NCI-H2081 treated with DMSO at 0.1 percent for 48 hours (cell line): ENCODE data around the gene MEGF11.
"Not testable (repeated sequence)": the region's sequence is repeated elsewhere in the genome, so short reads cannot be mapped to it uniquely, and the experiment has no call there.

Source experiments
- DNase-seq: peaks from one replicate; lab custom pipeline; 2025; lab: John Stamatoyannopoulos, UW

The MEGF11 gene

GRCh38 chr15:66003129-66003528 is 250.4 kb downstream of the MEGF11 start:
- DNase-seq: not testable (repeated sequence)

GRCh38 chr15:66001717-66002426 is 251.7 kb downstream of the MEGF11 start:
- DNase-seq: no peak

- no peak for DNase-seq
These were observed 252.5 kb downstream of the MEGF11 start for GRCh38 chr15:66001042-66001441.

DNA sequence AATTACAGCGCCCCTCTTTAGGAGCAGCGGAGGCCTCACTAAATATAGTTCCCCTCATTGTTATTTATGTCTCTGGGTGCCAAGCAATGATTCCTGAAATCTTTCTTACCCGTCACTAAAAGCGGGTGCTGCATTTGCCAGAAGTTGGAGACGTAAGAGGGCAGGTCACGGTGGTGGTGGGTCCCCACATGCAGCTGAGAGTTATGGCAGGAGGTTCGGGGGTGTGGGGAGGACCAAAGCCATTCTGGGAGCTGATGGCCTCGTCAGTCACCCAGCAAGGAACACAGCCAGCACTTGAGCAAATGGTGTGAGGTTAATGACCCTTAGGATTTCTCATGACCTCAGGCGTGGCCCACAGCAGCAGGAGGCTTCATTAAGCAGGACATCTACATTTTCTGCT is 255.1 kb downstream of the MEGF11 start:
- no peak for DNase-seq

DNA sequence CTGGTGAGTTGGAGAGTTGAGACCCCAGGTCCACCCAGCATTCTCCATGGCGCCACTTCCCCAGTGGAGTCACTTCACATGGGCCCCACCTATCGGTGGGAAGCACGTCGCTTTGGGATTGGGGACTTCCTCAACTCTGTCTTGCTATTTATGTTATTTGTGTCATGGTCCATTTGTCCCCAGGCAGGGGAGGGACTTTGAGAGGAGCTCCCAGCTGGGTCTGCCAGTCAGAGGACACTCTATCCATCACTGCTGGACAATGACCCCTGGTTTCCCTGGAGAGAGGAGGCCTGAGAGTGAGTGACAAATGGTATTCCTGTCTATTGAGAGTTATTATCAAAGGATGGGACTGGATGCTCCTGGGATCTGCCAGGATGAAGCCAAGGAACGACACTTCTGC is 256.6 kb downstream of the MEGF11 start:
- DNase-seq: no peak

GRCh38 chr15:65994832-65995231 is 258.7 kb downstream of the MEGF11 start:
- no peak for DNase-seq

GRCh38 chr15:65993762-65994161 is 259.8 kb downstream of the MEGF11 start:
- no peak for DNase-seq

GRCh38 chr15:65993236-65993635 is 260.3 kb downstream of the MEGF11 start:
- no peak for DNase-seq

DNA sequence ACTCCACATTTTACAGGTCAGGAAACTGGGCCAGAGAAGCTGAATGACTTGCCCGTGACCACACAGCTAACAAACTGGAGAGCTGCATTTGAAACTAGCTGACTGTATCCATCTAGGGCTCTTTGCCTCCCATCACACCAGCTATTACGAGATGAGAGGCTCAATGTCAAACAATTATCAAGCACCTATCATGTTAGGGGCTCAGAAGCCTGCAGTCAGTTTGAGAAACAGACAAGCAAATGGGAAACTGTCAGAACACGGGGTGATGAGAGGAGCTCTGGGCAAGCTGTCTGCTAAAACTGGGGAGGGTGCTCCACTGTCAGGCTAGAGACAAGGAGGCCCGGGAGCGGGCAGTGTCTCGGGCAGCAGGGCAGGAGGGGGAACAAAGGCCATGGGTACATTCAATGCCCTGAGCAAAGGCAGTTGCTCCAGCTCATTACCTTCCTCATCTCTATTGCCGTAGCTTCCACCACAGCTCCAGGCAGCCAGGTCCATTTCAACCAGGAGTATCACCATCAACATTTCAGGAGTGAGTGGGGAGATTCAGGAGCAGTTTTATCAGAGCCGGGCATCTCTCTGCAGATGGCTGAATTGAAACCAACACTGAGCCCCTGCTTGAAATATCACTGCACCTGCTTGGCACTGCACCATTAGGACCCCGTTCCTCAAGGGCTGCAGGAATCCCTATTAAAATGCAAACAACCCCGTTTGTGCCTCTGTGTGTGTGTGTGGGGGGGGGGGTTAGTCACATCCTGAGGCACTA is 261.6 kb downstream of the MEGF11 start:
- DNase-seq: no peak

DNA sequence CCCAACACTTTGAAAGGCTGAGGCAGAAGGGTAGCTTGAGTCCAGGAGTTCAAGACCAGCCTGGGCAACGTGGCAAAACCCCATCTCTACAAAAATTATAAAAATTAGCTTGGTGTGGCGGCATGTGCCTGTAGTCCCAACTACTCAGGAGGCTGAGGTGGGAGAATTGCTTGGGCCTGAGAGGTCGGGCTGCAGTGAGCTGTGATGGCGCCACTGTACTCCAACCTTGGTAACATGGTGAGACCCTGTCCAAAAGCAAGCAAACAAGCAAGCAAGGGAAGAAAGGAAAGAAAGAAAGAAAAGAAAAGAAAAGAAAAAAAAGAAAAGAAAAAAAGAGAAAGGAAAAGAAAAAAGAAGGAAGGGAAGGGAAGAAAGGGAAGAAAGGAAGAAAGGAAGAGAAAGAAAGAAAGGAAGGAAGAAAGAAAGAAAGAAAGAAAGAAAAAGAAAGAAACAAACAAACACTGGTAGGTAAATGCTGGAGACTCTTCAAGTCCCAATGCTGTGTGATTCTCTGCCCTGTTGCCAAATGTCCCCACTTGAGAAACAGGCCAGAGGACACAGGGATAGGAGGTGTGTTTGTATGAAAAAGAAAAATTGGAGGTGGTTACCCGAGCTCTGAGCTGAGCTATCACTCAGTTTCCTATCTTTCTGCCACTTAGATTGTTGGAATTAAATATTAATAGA is 263.1 kb downstream of the MEGF11 start:
- DNase-seq: no peak

DNA sequence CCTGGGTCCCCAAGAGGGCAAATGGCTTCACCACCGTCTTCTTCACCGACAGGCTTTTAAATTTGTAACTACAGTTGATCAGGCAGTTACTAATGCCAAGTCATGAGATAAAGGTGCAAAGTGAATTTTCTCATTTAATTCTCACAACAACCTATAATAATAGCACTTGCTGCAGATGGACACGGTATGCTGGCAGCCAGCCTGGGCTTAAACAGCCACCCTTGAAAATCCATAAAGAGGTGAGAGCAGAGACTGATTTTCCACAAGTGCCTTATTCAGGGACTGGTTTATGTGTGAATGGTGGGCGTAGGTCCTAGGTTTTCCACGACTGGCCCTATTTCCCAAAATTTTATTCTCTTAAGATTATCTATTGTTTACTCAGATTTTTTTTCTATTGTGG is 266.4 kb downstream of the MEGF11 start:
- no peak for DNase-seq

DNA sequence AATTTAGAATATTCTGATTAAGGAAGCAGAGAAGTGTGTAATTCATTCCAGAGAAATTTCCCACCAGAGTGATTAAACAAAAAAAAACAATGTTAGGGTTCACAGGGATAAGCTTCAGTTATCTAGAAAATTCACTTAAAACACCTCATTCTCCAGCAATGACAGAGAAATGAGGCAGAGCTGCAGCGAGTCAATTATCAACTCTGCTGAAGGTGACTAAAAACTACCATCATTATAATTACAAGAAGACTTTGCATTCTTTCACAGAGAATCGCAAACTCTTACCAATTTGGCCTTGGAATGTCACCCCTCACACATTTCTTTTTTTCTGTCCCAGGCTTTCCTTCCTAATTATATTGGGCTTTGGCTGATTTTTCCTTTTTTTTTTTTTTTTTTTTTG is 267.1 kb downstream of the MEGF11 start:
- DNase-seq: no peak

GRCh38 chr15:65985387-65985786 is 268.2 kb downstream of the MEGF11 start:
- DNase-seq: no peak

DNA sequence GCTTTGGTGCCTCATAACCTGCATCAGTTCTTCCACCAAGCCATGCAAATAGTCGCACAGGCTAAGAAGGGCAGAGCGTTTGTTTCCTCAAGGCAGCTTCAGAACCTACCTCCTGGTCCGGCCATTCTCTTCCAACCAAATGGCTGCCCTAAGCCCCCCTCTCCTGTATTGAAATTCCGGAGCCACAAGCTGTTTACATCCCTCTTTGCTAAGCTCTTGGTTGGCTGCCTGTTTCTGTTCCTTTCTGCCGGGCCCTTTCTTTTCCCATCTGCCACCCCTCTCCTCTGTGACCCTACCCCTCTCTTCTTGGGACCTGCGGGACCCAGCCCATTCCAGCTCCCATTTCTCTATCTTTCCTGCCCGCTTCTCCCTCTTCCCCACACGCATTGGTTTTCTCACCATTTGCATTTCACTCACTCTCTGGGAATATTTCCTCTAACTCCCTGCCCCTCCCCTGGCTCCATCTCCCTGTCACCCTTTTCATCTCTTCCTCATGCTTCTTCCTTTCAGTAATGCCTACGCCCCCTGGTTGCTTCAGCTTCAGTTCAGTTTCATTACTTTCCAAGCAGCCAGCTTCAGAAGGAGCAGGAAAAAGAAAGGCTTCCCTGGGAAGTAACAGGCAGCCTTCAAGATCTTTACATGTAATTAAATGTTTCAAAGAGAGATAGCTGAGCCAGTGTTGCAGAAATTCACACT is 270.8 kb downstream of the MEGF11 start:
- no peak for DNase-seq

DNA sequence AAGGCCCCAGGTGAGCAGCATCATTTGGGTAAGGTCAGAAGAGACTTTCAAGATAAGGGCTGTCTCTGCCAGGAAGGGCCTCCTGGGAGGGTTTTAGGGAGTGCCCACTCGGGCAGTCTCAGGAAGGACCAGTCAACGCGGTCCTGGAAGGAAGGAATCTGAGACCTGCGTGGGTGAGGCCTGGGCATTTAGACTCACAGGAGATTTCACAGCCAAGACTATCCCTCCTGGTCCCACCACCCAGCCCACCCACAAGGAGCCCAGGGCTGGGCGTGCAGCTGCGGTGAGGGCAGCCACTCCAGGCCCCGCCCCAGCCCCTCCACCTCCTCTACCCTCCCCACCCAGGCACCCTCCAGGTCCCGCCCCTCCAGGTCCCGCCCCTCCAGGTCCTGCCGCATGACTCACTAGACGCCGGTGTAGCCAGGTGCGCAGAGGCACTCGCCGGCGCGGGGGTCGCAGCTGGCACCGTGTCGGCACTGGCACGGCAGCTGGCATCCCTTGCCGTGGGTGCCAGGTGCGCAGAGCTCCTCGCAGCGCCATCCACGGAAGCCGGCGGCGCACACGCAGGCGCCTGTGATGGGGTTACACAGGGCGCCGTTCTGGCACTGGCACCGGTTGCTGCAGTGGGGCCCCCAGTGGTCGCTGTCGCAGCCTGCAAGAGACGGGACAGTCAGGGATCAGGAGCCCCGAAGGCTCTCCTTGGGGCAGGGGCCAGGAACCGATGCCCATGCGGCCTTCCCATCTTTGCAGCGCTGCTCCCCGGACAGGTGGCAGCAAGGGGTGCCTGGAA is 271.5 kb downstream of the MEGF11 start:
- no peak for DNase-seq

DNA sequence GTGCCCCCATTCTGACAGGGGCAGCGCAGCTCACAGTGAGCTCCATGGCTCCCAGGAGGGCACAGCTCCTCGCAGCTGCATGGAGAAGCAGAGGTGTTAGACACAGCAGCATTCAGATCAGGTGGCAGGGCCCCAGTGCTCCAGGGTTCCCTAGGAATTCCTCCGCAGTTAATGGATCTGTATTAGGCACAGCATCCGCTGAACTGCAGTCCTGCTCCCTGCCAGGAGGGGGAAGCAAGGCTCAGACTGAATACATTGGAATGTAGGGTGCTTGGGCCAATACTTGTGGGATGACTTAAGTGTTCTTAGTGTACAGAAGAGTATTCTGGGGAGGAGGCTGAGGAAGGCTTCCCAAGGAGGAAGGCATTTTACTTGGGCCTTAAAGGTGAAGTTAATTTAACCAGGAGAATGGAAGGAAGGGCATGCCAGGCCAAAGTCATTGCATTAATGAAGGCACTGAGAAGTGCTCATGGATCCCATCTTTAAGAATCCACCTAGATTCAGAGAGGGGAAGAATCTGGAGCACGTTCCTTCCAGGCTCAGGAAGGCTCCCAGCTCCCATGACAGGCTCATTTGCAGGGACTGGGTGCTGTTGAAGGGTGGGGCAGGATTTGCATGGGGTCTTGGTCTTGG is 272.6 kb downstream of the MEGF11 start:
- no peak for DNase-seq

DNA sequence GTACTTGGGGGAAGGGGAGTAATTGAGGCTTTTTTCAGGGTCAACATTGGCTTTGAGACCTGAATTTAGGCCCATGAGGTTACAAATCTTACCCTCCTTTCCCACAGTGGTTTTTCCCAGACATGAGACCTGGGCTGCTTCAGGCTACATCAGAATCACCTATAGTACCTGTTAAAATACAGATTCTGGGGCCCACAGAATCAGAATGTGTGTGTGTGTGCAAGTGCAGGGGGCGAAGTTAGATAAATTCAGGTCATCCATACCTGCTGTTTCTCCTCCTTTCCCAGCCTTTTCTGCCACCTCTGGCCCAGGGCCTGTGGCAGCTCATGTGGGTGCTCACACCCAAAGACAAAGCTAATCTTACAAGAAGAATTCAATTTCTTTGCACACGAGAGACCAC is 273.7 kb downstream of the MEGF11 start:
- DNase-seq: no peak

GRCh38 chr15:65979316-65979715 is 274.2 kb downstream of the MEGF11 start:
- DNase-seq: no peak

GRCh38 chr15:65978110-65978509 is 275.4 kb downstream of the MEGF11 start:
- DNase-seq: no peak

DNA sequence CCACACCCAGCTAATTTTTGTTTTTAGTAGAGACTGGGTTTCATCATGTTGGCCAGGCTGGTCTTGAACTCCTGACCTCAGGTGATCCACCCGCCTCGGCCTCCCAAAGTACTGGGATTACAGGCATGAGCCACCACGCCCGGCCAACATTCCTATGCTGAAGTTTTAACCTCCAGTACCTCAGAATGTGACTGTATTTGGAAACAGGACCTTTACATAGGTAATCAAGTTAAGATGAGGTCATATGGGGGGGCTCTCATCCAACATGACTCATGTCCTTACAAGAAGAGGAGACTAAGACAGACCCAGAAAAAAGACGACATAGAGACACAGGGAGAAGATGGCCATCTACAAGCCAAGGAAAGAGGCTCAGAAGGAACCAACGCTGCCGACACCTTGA is 277.4 kb downstream of the MEGF11 start:
- DNase-seq: not testable (repeated sequence)

DNA sequence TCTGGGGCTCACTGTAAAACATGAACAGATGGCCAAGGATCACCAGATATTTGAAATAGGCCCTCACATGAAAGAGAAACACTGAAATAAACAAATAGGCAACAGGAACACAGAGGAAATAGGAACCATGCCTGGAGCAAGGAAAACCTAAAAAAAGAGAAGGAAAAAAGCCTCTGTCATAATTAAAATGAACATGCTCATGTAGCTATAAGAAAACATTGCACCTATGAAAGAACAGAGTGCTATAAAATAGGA is 281.9 kb downstream of the MEGF11 start:
- no peak for DNase-seq
